Astrocyte of the cerebellum (primary cell): Measurements from ENCODE around the gene LEO1.

Experiments
- DNase-seq: peaks from one replicate; pipeline ENCODE4 v3.0.0-alpha.2; 2011; ENCODE audit warnings: low read depth
- H3K4me3 ChIP-seq: 2 replicates; pipeline ENCODE4 v1.5.1; 2011; ENCODE audit warnings: mild to moderate bottlenecking, low read depth, low read length, moderate library complexity
- CTCF ChIP-seq: IDR thresholded peaks from 2 replicates; pipeline ENCODE4 v1.5.1; 2012; ENCODE audit warnings: low read length, low read depth, moderate library complexity, mild to moderate bottlenecking; ENCODE audit errors: missing control alignments
- in situ Hi-C: cut with HindIII; loops from 2 replicates; pipeline ENCODE4 v1.10.0; 2017; ENCODE audit warnings: low sequenced_read_pairs

LEO1 gene

DNA sequence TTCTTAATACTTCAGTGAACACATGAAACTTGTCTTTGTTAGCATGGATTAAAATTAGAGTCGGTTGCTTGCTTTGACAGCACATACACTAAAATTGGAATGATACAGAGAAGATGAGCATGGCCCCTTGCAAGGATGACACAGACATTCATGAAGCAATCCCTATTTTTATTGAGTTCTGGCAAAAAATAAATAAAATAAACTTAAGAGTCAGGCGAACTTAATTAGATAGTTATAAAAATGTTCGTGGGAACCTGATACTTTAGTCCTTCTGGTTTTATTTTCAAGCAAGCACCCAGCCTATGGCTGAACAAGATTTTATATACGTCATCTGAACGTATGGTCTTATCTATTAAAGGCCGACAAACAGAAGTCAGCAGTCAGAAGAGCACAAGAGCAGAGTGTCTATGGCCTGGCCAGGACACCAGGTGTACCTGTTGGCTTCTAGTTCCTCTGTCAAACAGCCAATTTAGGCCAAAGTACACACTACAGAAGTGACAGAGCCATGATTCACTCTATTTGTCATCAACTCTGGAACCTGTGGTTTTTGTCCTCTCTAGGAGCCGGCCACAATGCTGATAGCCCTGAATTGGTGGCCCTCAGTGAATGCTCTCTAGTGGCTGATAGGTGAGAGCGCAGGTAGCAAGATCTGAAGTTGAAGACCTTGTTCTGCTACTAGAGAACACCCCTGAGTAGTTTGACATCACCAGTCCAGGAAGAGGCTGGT lies 64.3 kb downstream of the LEO1 start:
- TF ChIP-seq CTCF, result peak; percentile 8
- in situ Hi-C loops, result no loop called here
- no peak overlapping the region for H3K4me3 ChIP-seq
- DNase-seq, result no peak

GRCh38 chr15:51904931-51905330 lies 66.6 kb downstream of the LEO1 start:
- in situ Hi-C loops, result no loop called here
- DNase-seq, result no peak
- no peak for TF ChIP-seq CTCF

GRCh38 chr15:51904421-51904820 lies 67.2 kb downstream of the LEO1 start:
- in situ Hi-C loops, result no loop called here
- no peak overlapping the region for H3K4me3 ChIP-seq
- DNase-seq, result no peak
- no peak for TF ChIP-seq CTCF

More at GRCh38 chr15:51904931-51905330, 66.6 kb downstream of the LEO1 start:
- H3K4me3 ChIP-seq, result no peak overlapping the region

- no peak for TF ChIP-seq CTCF
- in situ Hi-C loops, result no loop called here
- no peak for DNase-seq
- no peak overlapping the region for H3K4me3 ChIP-seq
These were observed 82.1 kb downstream of the LEO1 start for GRCh38 chr15:51889486-51889885.

DNA sequence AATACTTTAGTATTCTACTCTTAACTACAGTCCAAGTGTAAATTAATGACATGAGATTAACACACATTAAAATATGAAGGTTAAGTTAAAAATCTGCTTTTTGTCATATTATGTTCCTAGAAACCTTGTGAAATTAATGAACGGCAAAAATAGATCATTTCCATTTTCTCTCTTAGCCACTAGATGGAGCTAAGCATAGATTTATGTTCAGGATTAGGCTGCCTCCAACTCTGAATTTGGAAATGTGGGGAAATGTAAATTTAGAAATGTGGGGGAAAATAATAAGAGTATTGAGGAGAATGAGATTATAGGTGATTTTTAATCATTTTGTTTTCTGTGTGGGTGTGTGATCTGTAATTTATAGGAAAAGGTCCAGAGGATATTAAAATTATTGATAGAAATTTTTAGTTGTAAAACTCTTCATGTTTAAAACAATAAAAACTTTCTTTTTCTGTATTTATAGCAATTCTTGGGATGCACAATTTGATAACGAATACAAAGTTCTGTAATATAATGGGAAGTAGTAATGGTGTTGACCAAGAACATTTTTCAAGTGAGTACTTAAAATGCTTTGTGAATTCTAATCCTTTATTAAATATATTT lies 82.9 kb downstream of the LEO1 start:
- TF ChIP-seq CTCF, result peak; percentile 62
- in situ Hi-C loops, result no loop called here
- H3K4me3 ChIP-seq, result no peak overlapping the region
- no peak for DNase-seq
